Calu3 (cell line): ENCODE data around the gene DDX51. TPM values are rescaled to one million over a fixed set of nuclear protein-coding genes. Genes with fewer than 3 reads are reported as not detected.

ENCODE experiments used
- BruUV-seq: library from RNA; stranded (reverse); fragments of 400-500 nt; replicated peaks from 2 replicates; lab custom pipeline; 2021; lab: Mats Ljungman, UMichigan
- CTCF ChIA-PET: fragments of 300-600 bp; sonication (Branson Sonifier 250); formaldehyde crosslinking; loops from one replicate; lab custom pipeline; 2022; ENCODE audit warnings: antibody characterized with exemption; lab: Charles Lee
- DNase-seq: peaks from one replicate; pipeline ENCODE4 v3.0.0; 2022
- H3K27ac Mint-ChIP-seq: one replicate; pipeline ENCODE4 v1.8.0; 2022; ENCODE audit warnings: mixed read lengths; ENCODE audit not compliant: unreplicated experiment
- H3K27me3 Mint-ChIP-seq: one replicate; pipeline ENCODE4 v1.8.0; 2022; ENCODE audit warnings: mixed read lengths; ENCODE audit not compliant: unreplicated experiment
- H3K36me3 Mint-ChIP-seq: one replicate; pipeline ENCODE4 v1.8.0; 2022; ENCODE audit warnings: mild to moderate bottlenecking, moderate library complexity, mixed read lengths; ENCODE audit not compliant: insufficient read depth, unreplicated experiment
- H3K4me1 Mint-ChIP-seq: one replicate; pipeline ENCODE4 v1.8.0; 2022; ENCODE audit warnings: mild to moderate bottlenecking, low read depth, mixed read lengths; ENCODE audit not compliant: unreplicated experiment
- H3K4me3 Mint-ChIP-seq: one replicate; pipeline ENCODE4 v1.8.0; 2022; ENCODE audit warnings: mild to moderate bottlenecking, low read depth, moderate library complexity, mixed read lengths; ENCODE audit not compliant: unreplicated experiment
- H3K9me3 Mint-ChIP-seq: one replicate; pipeline ENCODE4 v1.8.0; 2022; ENCODE audit warnings: low read depth, mixed read lengths; ENCODE audit not compliant: unreplicated experiment
- intact Hi-C: fragments of 100-400 bp; cut with micrococcal nuclease; formaldehyde crosslinking; loops from one replicate; pipeline ENCODE4 v1.10.0; 2022; ENCODE audit not compliant: unreplicated experiment
- total RNA-seq: library from RNA; stranded (reverse); gene quantifications from 2 replicates; pipeline ENCODE4 v1.2.3, GENCODE V29; 2022
- TF ChIP-seq, protein P1 (sequence below): fragments of 200-600 bp; IDR thresholded peaks from one replicate; pipeline ENCODE4 v1.8.0; 2022; ENCODE audit warnings: antibody characterized with exemption; ENCODE audit not compliant: unreplicated experiment

Gene DDX51
- total RNA-seq, 1 experiment from 2014 or later: 46.3 TPM

DNA sequence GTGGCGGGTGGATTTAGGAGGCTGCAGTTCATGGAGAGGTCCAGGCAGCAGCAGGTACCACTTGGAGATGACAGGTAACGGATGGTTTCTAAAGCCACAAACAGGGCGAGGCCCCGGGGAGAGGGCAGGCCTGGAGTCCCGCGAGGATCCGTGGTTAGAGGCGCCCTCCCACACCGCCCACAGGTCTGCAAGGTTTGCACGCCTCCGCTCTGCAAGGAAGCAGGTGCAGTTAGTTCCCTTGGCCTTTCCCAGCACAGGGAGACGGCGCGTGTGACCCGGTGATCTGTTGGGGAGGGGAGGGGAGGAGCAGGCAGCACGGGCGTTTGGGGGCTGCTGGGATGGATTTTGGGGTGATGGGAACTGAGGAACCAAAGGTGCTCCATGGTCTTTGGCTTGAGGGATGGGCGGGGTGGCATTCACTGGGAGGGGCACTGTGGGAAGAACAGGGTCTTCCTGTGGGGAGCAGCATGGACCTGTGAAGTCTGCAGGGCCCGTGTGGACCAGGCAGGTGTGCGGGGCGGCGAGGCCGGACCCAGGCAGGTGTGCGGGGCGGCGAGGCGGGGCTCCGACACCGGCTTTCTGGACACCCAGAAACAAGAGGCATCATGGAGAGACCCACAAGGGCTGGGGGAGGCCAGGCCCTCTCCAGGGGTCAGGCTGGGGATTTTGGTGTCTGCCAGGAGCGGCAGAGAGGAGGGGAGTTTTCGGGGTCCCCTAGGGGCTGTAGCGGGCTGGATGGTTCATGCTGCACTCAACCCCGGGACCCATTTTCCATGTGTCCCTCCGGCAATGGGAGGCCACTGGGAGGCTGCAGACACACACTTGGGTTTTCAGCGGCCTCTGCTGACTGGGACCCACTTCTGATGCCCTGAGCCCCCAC is 29.3 kb upstream of the DDX51 start:
- no TSS peak for BruUV-seq
- DNase-seq: no peak
- TF ChIP-seq, protein P1, sequence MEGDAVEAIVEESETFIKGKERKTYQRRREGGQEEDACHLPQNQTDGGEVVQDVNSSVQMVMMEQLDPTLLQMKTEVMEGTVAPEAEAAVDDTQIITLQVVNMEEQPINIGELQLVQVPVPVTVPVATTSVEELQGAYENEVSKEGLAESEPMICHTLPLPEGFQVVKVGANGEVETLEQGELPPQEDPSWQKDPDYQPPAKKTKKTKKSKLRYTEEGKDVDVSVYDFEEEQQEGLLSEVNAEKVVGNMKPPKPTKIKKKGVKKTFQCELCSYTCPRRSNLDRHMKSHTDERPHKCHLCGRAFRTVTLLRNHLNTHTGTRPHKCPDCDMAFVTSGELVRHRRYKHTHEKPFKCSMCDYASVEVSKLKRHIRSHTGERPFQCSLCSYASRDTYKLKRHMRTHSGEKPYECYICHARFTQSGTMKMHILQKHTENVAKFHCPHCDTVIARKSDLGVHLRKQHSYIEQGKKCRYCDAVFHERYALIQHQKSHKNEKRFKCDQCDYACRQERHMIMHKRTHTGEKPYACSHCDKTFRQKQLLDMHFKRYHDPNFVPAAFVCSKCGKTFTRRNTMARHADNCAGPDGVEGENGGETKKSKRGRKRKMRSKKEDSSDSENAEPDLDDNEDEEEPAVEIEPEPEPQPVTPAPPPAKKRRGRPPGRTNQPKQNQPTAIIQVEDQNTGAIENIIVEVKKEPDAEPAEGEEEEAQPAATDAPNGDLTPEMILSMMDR: no peak
- CTCF ChIA-PET: no interaction called here
- peaks cover 87% of the 10 kb centered on the region for H3K27me3 Mint-ChIP-seq
- intact Hi-C loops: no loop called here
- no peaks in the 10 kb centered on the region for H3K36me3 Mint-ChIP-seq
- H3K27ac Mint-ChIP-seq: no peak overlapping the region
- no peaks in the 10 kb centered on the region for H3K4me1 Mint-ChIP-seq
- no peak overlapping the region for H3K4me3 Mint-ChIP-seq
- no peaks in the 10 kb centered on the region for H3K9me3 Mint-ChIP-seq

DNA sequence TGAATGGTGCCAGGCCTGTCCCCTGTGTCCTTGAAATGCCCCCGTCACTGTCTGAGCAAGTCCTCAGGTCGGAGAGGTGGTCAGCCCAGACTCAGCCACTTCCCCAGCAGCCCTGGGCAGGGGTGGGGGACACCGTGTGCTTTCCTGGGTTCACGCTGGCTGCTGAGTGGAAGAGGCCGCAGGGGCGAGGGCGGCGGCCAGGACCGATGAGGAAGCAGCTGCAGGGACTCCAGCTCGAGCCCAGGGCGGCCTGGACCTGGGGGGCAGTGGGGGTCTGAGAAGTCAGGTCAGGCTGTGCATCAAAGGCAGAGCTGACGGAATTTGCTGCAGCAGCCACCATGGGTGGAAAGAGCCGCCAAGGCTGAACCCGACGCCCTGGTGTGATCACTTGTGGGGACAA is 28.5 kb upstream of the DDX51 start:
- H3K36me3 Mint-ChIP-seq: no peaks in the 10 kb centered on the region
- no TSS peak for BruUV-seq
- no peak for DNase-seq
- no peak overlapping the region for H3K4me3 Mint-ChIP-seq
- TF ChIP-seq, protein P1: no peak
- CTCF ChIA-PET: no interaction called here
- intact Hi-C loops: no loop called here
- H3K27me3 Mint-ChIP-seq: peaks cover 91% of the 10 kb centered on the region
- H3K9me3 Mint-ChIP-seq: no peaks in the 10 kb centered on the region
- no peaks in the 10 kb centered on the region for H3K4me1 Mint-ChIP-seq
- no peak overlapping the region for H3K27ac Mint-ChIP-seq

DNA sequence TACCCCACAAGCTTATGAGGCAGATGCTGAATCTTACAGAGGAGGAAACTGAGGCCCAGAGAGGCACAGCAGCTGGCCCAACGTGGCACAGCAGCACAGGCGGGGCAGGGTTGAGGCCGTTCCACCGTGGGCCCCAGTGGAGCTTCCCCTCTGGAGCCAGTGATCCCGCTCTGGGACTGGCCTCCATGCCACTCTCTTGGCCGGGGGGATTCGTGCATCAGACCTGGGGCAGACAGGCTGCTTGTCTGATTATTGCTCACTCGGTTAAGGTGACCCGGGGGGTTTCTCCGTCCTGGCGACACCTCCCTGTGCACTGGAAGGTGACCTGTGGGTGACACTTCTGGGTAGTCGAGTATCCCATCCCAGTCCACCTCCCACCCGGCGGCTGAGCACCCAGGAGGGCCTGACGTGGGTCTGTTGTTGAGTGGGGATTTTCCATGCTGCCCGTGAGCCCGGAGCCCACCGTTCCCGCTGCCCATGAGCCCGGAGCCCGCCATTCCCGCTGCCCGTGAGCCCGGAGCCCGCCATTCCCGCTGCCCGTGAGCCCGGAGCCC is 27.9 kb upstream of the DDX51 start:
- Mint-ChIP-seq H3K27ac (no peak overlapping the region), H3K27me3 (peaks cover 92% of the 10 kb centered on the region), H3K4me1 (no peaks in the 10 kb centered on the region), H3K36me3 (peaks cover 3% of the 10 kb centered on the region), H3K9me3 (no peaks in the 10 kb centered on the region), H3K4me3 (no peak overlapping the region)
- TF ChIP-seq, protein P1: no peak
- no TSS peak for BruUV-seq
- intact Hi-C loops: no loop called here
- CTCF ChIA-PET: no interaction called here
- DNase-seq: no peak

DNA sequence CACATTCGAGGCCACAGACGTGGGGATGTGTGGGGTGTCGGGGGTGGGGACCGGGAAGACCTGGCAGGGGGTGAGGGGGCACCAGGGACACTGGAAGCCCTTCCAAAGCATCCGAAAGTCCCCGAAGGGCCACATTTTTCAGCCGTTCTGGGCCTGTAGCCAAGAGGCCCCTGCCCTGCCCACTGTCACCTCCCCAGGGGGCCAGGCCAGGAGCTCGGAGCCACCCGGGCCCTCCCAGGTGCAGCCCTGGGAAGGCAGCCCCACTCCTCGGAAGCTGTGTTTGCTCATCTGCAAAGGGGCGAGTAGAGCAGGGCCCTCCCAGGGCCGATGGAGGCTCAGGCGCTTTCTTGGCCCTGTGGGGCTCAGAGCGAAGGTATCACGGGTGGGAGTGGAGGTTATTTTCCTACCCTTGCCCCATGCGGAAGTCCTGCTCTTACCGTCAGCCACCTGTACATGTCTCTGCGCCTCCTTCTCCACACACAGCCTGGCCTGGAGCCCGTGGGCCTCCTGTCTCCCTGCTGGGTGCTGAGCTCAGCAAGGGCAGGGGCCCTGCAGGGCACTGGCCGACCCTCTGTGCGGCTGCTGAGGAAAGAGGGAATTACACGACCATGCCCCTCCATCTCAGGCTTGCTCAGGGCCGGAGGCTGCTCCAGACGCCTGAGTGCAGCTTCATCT is 27.3 kb upstream of the DDX51 start:
- no TSS peak for BruUV-seq
- TF ChIP-seq, protein P1: no peak
- intact Hi-C loops: no loop called here
- no peak overlapping the region for H3K27ac Mint-ChIP-seq
- no peak for DNase-seq
- no peaks in the 10 kb centered on the region for H3K9me3 Mint-ChIP-seq
- peaks cover 6% of the 10 kb centered on the region for H3K36me3 Mint-ChIP-seq
- no peaks in the 10 kb centered on the region for H3K4me1 Mint-ChIP-seq
- H3K27me3 Mint-ChIP-seq: peaks cover 92% of the 10 kb centered on the region
- H3K4me3 Mint-ChIP-seq: no peak overlapping the region
- CTCF ChIA-PET: interaction anchor here (0.6 kb wide), 1 partner anchor 10 kb away, joined by 3 read pairs; no protein-coding TSS in a partner anchor
